Pons (tissue), 1 donor: ENCODE measurements around the gene ZSWIM8.
A peak's percentile ranks its signal among the peaks of the same experiment; 100 is the strongest.
"Not testable (repeated sequence)": the region's sequence is repeated elsewhere in the genome, so short reads cannot be mapped to it uniquely, and the experiment has no call there.

Experiments
- DNase-seq: peaks from one replicate; pipeline ENCODE4 v3.0.0-alpha.2; 2016; ENCODE audit warnings: low spot score

Gene ZSWIM8, protein sequence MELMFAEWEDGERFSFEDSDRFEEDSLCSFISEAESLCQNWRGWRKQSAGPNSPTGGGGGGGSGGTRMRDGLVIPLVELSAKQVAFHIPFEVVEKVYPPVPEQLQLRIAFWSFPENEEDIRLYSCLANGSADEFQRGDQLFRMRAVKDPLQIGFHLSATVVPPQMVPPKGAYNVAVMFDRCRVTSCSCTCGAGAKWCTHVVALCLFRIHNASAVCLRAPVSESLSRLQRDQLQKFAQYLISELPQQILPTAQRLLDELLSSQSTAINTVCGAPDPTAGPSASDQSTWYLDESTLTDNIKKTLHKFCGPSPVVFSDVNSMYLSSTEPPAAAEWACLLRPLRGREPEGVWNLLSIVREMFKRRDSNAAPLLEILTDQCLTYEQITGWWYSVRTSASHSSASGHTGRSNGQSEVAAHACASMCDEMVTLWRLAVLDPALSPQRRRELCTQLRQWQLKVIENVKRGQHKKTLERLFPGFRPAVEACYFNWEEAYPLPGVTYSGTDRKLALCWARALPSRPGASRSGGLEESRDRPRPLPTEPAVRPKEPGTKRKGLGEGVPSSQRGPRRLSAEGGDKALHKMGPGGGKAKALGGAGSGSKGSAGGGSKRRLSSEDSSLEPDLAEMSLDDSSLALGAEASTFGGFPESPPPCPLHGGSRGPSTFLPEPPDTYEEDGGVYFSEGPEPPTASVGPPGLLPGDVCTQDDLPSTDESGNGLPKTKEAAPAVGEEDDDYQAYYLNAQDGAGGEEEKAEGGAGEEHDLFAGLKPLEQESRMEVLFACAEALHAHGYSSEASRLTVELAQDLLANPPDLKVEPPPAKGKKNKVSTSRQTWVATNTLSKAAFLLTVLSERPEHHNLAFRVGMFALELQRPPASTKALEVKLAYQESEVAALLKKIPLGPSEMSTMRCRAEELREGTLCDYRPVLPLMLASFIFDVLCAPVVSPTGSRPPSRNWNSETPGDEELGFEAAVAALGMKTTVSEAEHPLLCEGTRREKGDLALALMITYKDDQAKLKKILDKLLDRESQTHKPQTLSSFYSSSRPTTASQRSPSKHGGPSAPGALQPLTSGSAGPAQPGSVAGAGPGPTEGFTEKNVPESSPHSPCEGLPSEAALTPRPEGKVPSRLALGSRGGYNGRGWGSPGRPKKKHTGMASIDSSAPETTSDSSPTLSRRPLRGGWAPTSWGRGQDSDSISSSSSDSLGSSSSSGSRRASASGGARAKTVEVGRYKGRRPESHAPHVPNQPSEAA (N-terminal part only)

DNA sequence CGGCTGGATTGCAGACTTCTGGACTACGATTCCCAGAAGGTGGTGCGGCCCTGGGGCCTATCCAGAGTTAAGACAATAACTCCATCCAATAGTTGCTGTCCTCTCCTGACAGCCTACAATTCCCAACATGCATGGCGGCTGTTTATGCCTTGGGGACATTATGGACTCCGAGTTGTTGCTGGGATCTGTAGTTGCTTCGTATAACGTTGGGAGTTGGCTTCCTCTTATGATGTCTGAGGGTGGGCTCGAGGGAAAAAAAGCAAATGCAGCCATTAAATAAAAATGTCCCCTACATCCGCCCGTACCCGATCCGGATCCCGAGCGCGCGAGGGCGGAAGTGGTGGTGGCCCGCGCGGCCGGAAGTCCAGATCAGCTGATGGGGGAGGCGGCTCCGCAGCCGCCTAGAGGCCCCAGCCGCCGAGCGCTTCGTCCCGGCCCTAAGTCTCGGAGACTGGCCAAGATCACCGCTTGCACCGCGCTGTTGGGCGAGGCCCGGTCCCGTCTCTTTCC lies at the start of gene ZSWIM8:
Gene ZSWIM8, plus strand, starts transcription at position 396 of the 510 bp plus-strand sequence. CDS start 273 bp downstream, outside the sequence.
- peak; percentile 100 for DNase-seq

DNA sequence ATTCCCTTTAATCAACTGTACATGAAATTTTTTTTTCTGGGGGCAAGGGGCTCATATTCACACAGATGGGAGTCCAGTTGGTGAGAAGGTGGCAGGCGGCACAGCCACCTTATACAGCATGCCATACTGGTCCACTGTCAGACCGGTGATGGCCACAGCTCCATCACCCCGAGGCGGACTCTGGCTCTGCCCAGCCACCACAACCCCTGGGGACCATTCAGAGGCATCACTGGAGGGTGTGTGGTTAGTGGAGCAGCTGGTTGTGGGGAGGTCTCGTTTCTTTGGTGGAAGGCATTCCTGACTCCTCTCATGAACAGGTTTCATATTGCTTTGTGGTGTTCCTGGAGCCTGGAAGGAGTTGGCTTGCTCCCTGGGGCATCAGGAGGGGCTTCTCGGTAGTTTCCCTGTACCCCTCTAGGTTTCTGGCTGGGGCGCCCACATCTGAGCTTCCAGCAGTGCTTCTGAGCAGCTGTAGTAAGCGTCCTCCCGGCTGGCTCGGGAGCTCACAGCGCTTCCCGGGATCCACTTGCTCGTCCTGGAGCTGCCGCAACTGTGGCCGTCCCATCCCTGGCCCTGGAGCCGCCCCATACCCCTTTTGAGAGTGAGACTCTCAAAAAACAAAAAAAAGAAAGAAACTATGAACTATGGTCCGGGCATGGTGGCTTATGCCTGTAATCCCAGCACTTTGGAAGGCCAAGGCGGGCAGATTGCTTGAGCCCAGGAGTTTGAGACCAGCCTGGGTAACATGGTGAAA lies 44.7 kb upstream of the ZSWIM8 start:
- not testable (repeated sequence) for DNase-seq

DNA sequence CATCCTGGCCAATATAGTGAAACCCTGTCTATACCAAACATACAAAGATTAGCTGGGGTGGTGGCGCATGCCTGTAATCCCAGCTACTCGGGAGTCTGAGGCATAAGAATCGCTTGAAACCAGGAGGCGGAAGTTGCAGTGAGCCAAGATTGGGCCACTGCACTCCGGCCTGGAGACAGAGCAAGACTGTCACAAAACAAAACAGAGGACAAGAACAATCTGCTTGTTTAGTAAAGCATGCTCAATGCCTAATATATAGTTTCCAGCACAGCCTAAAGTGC lies 43.0 kb upstream of the ZSWIM8 start:
- DNase-seq = no peak

DNA sequence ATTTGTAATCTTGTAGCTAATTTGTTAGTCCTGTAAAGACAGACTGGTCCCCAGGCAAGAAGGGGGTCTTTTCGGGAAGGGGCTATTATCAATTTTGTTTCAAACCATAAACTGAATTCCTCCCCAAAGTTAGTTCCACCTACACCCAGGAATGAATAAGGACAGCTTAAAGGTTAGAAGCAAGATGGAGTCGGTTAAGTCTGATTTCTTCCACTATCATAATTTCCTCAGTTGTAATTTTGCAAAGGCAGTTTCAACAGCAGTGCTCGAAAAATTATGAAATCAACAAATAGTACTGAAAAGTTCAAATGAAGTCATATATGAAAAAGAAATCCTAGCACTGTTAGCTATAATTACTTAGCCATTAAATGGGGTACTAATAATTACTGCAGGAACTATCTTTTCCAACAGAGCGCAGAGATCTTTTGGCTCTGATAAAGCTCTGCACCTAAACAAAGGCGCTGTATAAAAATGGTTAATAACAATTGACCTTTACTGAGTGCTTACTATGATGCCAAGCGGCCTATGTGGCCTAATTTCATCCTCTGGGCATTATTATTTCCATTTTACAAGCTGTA lies 42.0 kb upstream of the ZSWIM8 start:
- peak; percentile 14 for DNase-seq

DNA sequence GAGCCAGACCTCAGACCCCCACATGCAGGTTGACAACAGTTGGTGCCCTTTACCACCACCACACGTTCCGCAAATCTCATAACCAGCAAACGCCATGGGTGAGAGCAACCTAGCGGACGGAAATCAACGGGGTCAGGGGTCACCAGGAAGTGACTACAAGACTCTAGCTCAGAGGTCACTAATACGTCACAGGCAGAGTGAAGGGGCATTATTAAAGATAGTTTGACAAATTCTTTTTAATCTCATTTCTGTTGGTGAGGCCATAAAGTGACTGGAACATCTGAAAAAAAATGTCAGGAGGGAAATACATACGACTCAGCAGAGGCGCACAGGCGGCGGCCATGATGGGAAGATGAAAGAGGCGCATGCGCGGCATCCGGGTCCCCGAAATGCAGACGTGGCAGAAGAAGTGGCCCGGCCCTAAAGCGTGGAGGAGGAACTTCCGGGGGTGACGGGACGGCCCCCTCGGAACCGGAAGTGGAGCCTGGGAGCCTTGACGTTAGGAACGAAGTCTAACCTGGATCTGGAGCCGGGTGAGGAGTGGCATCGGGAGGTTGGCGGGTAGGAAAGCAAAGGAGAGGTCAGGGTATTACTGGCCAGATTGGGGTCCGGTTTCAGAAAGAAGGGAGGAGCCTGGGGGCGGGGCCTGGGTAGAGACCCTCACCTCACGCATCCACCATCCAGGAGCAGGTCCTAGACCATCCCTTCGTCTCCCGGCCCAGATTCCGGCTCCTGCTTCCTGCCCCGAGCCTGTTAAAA lies 41.3 kb upstream of the ZSWIM8 start, which contains the start of gene SEC24C:
Gene SEC24C, plus strand, starts transcription at position 468 of the 759 bp plus-strand sequence. CDS start 2,461 bp downstream, outside the sequence.
- peak; percentile 96 for DNase-seq

DNA sequence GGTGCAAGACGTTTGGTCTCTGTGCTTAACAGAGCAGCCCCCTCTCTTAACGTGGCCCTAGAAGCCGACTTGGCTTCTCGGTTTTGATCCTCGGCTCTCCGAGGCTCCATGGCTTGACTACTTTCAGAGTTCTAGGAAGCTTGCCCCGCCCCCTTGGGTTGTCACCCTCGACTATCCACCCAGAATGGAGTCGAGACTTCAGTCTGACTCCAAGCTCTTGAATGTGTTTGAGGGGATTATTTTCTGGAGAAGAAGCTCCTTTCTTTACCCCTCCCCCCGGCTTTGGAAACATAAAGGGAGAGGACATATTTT lies 40.8 kb upstream of the ZSWIM8 start:
- DNase-seq = no peak

GRCh38 chr10:73746721-73747120 lies 38.7 kb upstream of the ZSWIM8 start:
- no peak for DNase-seq

DNA sequence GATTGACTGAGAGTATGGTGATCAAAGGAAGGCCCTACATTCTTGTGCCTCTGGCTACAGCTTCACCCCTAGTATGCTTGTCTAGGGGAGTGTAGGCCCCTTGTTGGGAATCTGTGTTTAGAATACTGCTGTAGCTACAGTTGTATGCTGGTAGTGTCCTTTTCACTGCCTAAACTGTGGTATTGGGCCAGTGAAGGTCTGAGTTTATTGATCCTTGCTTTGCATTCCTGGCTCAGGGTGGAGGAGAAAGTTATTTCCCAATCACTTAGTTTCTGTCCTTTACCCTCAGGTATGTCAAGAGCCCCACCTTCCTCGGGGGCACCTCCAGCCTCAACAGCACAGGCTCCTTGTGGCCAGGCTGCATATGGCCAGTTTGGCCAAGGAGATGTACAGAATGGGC lies 34.6 kb upstream of the ZSWIM8 start:
- no peak for DNase-seq

DNA sequence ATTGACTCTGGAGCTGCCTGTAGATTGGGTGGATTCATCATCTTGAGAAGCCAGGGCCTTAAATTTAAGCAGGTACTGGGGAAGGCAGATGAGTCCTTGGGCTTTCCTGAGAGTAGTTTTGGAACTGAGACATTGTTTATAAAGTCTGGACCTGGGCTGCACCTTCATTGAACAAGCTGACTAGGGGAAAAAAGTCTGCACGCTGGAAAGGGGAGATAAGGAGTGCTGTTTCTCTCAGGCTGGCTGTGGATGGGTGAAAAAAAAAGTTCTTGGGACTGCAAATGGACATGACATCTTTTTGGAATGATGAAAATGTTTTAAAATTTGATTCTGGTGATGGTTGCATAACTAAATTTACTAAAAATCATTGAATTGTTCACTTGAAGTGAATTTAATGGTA lies 29.2 kb upstream of the ZSWIM8 start:
- no peak for DNase-seq

- DNase-seq = no peak
These were observed 26.5 kb upstream of the ZSWIM8 start for GRCh38 chr10:73758704-73759511.

GRCh38 chr10:73759512-73760115 lies 25.8 kb upstream of the ZSWIM8 start:
- DNase-seq = no peak

DNA sequence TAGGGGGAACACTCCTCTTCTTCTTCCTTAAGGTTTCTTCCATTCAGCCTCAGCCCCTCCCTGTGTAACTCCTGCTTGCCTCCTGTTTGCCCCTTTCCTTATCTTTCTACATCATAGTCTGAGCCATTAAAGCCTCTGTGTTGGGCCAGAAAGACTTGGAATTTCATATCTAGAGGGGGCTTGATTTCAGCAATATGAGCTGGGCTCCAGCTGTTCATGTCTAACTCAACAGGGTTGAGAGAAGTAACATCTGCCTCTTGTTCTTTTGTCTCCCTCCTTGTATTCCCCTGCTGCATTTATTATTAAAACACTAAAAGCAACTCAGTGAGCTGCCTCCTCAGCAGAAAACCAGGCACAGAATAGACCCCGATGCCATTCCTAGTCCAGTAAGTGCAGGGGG lies 23.6 kb upstream of the ZSWIM8 start:
- DNase-seq = no peak

DNA sequence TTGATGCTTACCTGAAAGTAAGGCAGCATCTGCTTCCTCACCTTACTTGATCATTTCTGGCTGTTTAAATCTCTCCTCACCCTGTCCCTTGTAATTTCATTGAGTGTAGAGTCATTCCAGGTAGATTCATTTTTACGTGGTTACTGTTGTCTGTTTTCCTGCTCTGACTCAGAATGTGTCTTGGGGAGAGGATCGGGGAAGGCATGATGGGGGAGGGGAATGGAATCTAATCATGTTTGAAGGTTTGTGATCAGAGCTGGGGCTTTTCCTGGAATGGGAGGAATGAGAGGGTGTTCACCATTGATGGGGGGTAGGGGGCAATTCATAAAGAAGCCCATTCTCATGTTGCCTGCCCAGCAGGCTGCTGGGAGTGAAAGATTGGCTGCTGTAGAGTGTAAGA lies 22.5 kb upstream of the ZSWIM8 start:
- no peak for DNase-seq

- no peak for DNase-seq
These were observed 22.1 kb upstream of the ZSWIM8 start for GRCh38 chr10:73763343-73763742.

GRCh38 chr10:73765066-73765465 lies 20.3 kb upstream of the ZSWIM8 start:
- DNase-seq = no peak

DNA sequence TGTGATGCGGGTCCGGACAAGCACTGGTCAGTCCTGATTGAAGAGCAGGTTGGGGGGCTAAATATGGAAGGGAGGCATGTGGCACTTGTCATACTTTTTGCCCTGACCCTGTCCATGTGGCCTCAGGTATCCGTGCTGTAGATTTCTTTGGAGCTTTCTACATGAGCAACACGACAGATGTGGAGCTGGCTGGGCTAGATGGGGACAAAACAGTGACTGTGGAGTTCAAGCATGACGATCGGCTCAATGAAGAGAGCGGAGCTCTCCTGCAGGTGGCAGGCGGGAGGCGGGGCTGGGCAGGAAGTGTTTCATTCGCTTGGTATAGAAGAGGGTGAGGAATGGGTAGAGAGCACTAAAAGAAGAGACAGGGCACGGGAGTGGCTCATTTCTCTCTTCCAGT lies 16.5 kb upstream of the ZSWIM8 start:
- DNase-seq = no peak

GRCh38 chr10:73769396-73769795 lies 16.0 kb upstream of the ZSWIM8 start:
- DNase-seq = no peak

GRCh38 chr10:73771722-73772280 lies 13.6 kb upstream of the ZSWIM8 start:
- DNase-seq = peak; percentile 83
